GM19463 (cell line): Measurements from ENCODE around the gene PPP1R10.

Experiments
- ATAC-seq: cut with Tn5 transposase; IDR thresholded peaks from one replicate; pipeline ENCODE4 v1.9.1; 2021; ENCODE audit warnings: mild to moderate bottlenecking, moderate library complexity; ENCODE audit not compliant: unreplicated experiment

PPP1R10 gene

GRCh38 chr6:30557683-30557981 is 59.4 kb downstream of the PPP1R10 start:
- ATAC-seq: no peak

GRCh38 chr6:30556906-30557682 is 59.9 kb downstream of the PPP1R10 start, which contains the start of gene PRR3:
Gene PRR3 (plus strand): TSS chr6:30557295. CDS start chr6:30557345, 50 bp downstream.
- peak; percentile 56 for ATAC-seq

- peak; percentile 77 for ATAC-seq
These were observed 60.8 kb downstream of the PPP1R10 start, which contains the start of gene GNL1 for GRCh38 chr6:30556066-30556905. Gene GNL1 (minus strand): TSS chr6:30556489. CDS start chr6:30556203, 286 bp downstream.

GRCh38 chr6:30555816-30556065 is 61.3 kb downstream of the PPP1R10 start:
- ATAC-seq: no peak

GRCh38 chr6:30554962-30555815 is 61.9 kb downstream of the PPP1R10 start:
- no peak for ATAC-seq

- no peak for ATAC-seq
These were observed 62.6 kb downstream of the PPP1R10 start for GRCh38 chr6:30554404-30554803.
